Measurements from ENCODE around the gene RNF175. TPM values are rescaled to one million over a fixed set of nuclear protein-coding genes. Genes with fewer than 3 reads are reported as not detected.
A peak's percentile ranks its signal among the peaks of the same experiment; 100 is the strongest.

RNF175 gene
- total and polyA plus RNA-seq, 7 experiments from 2014 or later: 6.4 to 14.0 (median 8.9) TPM; not detected in 1

DNA sequence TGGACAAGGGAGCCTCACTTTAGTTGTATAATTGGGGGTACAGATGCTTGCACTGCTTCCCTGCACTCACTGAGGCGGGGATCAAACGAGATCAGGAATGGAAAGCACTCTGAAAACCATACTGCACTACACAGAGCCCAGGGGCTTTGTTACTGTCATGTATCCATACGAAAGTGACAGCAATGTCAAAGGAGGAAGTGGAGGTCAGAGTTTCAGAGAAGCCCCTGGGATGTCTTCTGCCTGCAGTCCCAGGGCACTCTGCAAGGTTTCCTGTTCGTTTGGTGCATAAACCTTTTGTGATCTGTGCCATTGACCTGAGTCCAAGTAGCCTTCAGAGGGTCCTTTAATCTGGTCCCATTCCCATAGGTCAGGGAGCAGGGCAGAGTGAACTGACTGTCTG, 31.2 kb downstream of the RNF175 start:
- POLR2A ChIA-PET: no interaction called here
- no peak overlapping the region for H3K4me3 Mint-ChIP-seq
- H3K4me3 ChIP-seq (ENCODE audit: low read length): no peak overlapping the region
- no peaks in the 10 kb centered on the region for H3K36me3 ChIP-seq (ENCODE audit: control insufficient read depth in 2 of 3, insufficient read depth in 3 of 3, low read length in 3 of 3)
- intact Hi-C loops (cut with micrococcal nuclease): no loop called here
- no peak for ATAC-seq
- H3K27me3 Mint-ChIP-seq: peaks cover 0 to 24% (median 0%) of the 10 kb centered on the region in 5 donors
- CTCF ChIA-PET: no interaction called here
- H3K4me1 Mint-ChIP-seq: peaks cover 0 to 5% (median 0%) of the 10 kb centered on the region in 7 donors
- H3K4me1 ChIP-seq (ENCODE audit: control insufficient read depth in 2 of 2, insufficient read depth in 2 of 2, low read length in 2 of 2): no peaks in the 10 kb centered on the region
- H3K36me3 Mint-ChIP-seq: peaks cover 0 to 16% (median 0%) of the 10 kb centered on the region in 5 donors
- H3K27ac Mint-ChIP-seq: peak overlapping the region in 1 of 9 donors; percentile 81
- no peaks in the 10 kb centered on the region for H3K27me3 ChIP-seq (ENCODE audit: control insufficient read depth in 2 of 2, insufficient read depth in 2 of 2, low read length in 2 of 2)
- no peak for DNase-seq
- no peak overlapping the region for H3K27ac ChIP-seq (ENCODE audit: low read depth, low read length)
- no peaks in the 10 kb centered on the region for H3K9me3 Mint-ChIP-seq
- no peaks in the 10 kb centered on the region for H3K9me3 ChIP-seq (ENCODE audit: control insufficient read depth in 2 of 3, low read length in 3 of 3)

- H3K36me3 Mint-ChIP-seq: peaks cover 0 to 18% (median 0%) of the 10 kb centered on the region in 5 donors
- peaks cover 0 to 5% (median 0%) of the 10 kb centered on the region in 7 donors for H3K4me1 Mint-ChIP-seq
- ChIA-PET POLR2A (no interaction called here), CTCF (no interaction called here)
- Histone ChIP-seq H3K9me3 (ENCODE audit: control insufficient read depth in 2 of 3, low read length in 3 of 3) (no peaks in the 10 kb centered on the region), H3K27me3 (ENCODE audit: control insufficient read depth in 2 of 2, insufficient read depth in 2 of 2, low read length in 2 of 2) (no peaks in the 10 kb centered on the region), H3K4me3 (ENCODE audit: low read length) (no peak overlapping the region), H3K4me1 (ENCODE audit: control insufficient read depth in 2 of 2, insufficient read depth in 2 of 2, low read length in 2 of 2) (no peaks in the 10 kb centered on the region), H3K27ac (ENCODE audit: low read depth, low read length) (no peak overlapping the region), H3K36me3 (ENCODE audit: control insufficient read depth in 2 of 3, insufficient read depth in 3 of 3, low read length in 3 of 3) (no peaks in the 10 kb centered on the region)
- intact Hi-C loops (cut with micrococcal nuclease): no loop called here
- H3K27ac Mint-ChIP-seq: no peak overlapping the region
- no peaks in the 10 kb centered on the region for H3K9me3 Mint-ChIP-seq
- no peak overlapping the region for H3K4me3 Mint-ChIP-seq
- no peak for ATAC-seq
- DNase-seq: no peak
- H3K27me3 Mint-ChIP-seq: peaks cover 0 to 21% (median 0%) of the 10 kb centered on the region in 5 donors
Observed at GRCh38 chr4:153728151-153728550, 31.7 kb downstream of the RNF175 start.

- ChIA-PET POLR2A (no interaction called here), CTCF (interaction anchor here (1.7 kb wide), 1 partner anchor 24 kb away, joined by 5 read pairs; no protein-coding TSS in a partner anchor)
- intact Hi-C loops (cut with micrococcal nuclease): no loop called here
- no peaks in the 10 kb centered on the region for H3K27me3 ChIP-seq (ENCODE audit: control insufficient read depth in 2 of 2, insufficient read depth in 2 of 2, low read length in 2 of 2)
- Mint-ChIP-seq H3K9me3 (no peaks in the 10 kb centered on the region), H3K4me3 (no peak overlapping the region), H3K27me3 (peaks cover 0 to 15% (median 0%) of the 10 kb centered on the region in 5 donors), H3K36me3 (peaks cover 0 to 29% (median 5%) of the 10 kb centered on the region in 5 donors), H3K27ac (no peak overlapping the region), H3K4me1 (peaks cover 0 to 1% (median 0%) of the 10 kb centered on the region in 7 donors)
- H3K27ac ChIP-seq (ENCODE audit: low read depth, low read length): no peak overlapping the region
- no peaks in the 10 kb centered on the region for H3K36me3 ChIP-seq (ENCODE audit: control insufficient read depth in 2 of 3, insufficient read depth in 3 of 3, low read length in 3 of 3)
- no peaks in the 10 kb centered on the region for H3K4me1 ChIP-seq (ENCODE audit: control insufficient read depth in 2 of 2, insufficient read depth in 2 of 2, low read length in 2 of 2)
- no peaks in the 10 kb centered on the region for H3K9me3 ChIP-seq (ENCODE audit: control insufficient read depth in 2 of 3, low read length in 3 of 3)
- H3K4me3 ChIP-seq (ENCODE audit: low read length): no peak overlapping the region
- no peak for DNase-seq
- ATAC-seq: no peak
Observed at GRCh38 chr4:153725831-153726154, 34.0 kb downstream of the RNF175 start.

GRCh38 chr4:153725136-153725830, 34.5 kb downstream of the RNF175 start:
- POLR2A ChIA-PET: no interaction called here
- Mint-ChIP-seq H3K4me1 (peaks cover 0 to 1% (median 0%) of the 10 kb centered on the region in 7 donors), H3K36me3 (peaks cover 0 to 33% (median 9%) of the 10 kb centered on the region in 5 donors), H3K4me3 (no peak overlapping the region), H3K27ac (no peak overlapping the region), H3K27me3 (peaks cover 0 to 15% (median 0%) of the 10 kb centered on the region in 5 donors), H3K9me3 (no peaks in the 10 kb centered on the region)
- Histone ChIP-seq H3K27ac (ENCODE audit: low read depth, low read length) (no peak overlapping the region), H3K36me3 (ENCODE audit: control insufficient read depth in 2 of 3, insufficient read depth in 3 of 3, low read length in 3 of 3) (no peaks in the 10 kb centered on the region), H3K4me1 (ENCODE audit: control insufficient read depth in 2 of 2, insufficient read depth in 2 of 2, low read length in 2 of 2) (no peaks in the 10 kb centered on the region), H3K9me3 (ENCODE audit: control insufficient read depth in 2 of 3, low read length in 3 of 3) (no peaks in the 10 kb centered on the region), H3K27me3 (ENCODE audit: control insufficient read depth in 2 of 2, insufficient read depth in 2 of 2, low read length in 2 of 2) (no peaks in the 10 kb centered on the region), H3K4me3 (ENCODE audit: low read length) (no peak overlapping the region)
- ATAC-seq (no peak), DNase-seq (no peak)
- intact Hi-C loops (cut with micrococcal nuclease): no loop called here
- CTCF ChIA-PET: interaction anchor here (1.7 kb wide), 1 partner anchor 25 kb away, joined by 5 read pairs; no protein-coding TSS in a partner anchor

- intact Hi-C loops (cut with micrococcal nuclease): no loop called here
- DNase-seq: no peak
- Mint-ChIP-seq H3K4me3 (no peak overlapping the region), H3K4me1 (peaks cover 0 to 1% (median 0%) of the 10 kb centered on the region in 7 donors), H3K36me3 (peaks cover 0 to 40% (median 9%) of the 10 kb centered on the region in 5 donors), H3K27ac (peak overlapping the region in 1 of 9 donors; percentile 68), H3K27me3 (peaks cover 0 to 15% (median 0%) of the 10 kb centered on the region in 5 donors), H3K9me3 (no peaks in the 10 kb centered on the region)
- POLR2A ChIA-PET: no interaction called here
- H3K36me3 ChIP-seq (ENCODE audit: control insufficient read depth in 2 of 3, insufficient read depth in 3 of 3, low read length in 3 of 3): no peaks in the 10 kb centered on the region
- H3K27ac ChIP-seq (ENCODE audit: low read depth, low read length): no peak overlapping the region
- no peak overlapping the region for H3K4me3 ChIP-seq (ENCODE audit: low read length)
- H3K4me1 ChIP-seq (ENCODE audit: control insufficient read depth in 2 of 2, insufficient read depth in 2 of 2, low read length in 2 of 2): no peaks in the 10 kb centered on the region
- CTCF ChIA-PET: no interaction called here
- ATAC-seq: no peak
- H3K9me3 ChIP-seq (ENCODE audit: control insufficient read depth in 2 of 3, low read length in 3 of 3): no peaks in the 10 kb centered on the region
- no peaks in the 10 kb centered on the region for H3K27me3 ChIP-seq (ENCODE audit: control insufficient read depth in 2 of 2, insufficient read depth in 2 of 2, low read length in 2 of 2)
Observed at GRCh38 chr4:153724606-153725005, 35.2 kb downstream of the RNF175 start.

DNA sequence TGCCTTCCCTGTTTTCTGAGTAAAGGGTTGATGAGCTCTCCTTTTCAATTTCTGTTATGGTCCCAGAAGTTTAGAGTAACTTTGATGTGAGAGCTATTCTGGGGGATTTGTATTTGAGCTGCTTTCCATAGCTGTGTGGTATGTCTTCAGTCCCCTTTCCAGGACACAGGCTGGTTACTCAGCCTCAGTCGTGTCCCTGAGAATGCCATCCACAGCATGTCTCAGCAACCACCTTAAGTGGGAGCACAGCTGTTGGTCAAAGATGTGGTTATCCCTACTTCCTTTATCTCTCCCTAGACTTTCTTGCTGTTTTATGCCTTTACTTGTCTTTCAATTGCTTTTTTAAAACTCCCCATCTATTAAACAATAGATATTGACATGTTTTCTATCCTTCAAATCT, 37.8 kb downstream of the RNF175 start:
- H3K4me1 Mint-ChIP-seq: no peaks in the 10 kb centered on the region
- H3K36me3 Mint-ChIP-seq: peaks cover 0 to 56% (median 30%) of the 10 kb centered on the region in 5 donors
- peaks cover 0 to 4% (median 0%) of the 10 kb centered on the region in 3 experiments for H3K9me3 ChIP-seq (ENCODE audit: control insufficient read depth in 2 of 3, low read length in 3 of 3)
- H3K27me3 ChIP-seq (ENCODE audit: control insufficient read depth in 2 of 2, insufficient read depth in 2 of 2, low read length in 2 of 2): no peaks in the 10 kb centered on the region
- no peaks in the 10 kb centered on the region for H3K4me1 ChIP-seq (ENCODE audit: control insufficient read depth in 2 of 2, insufficient read depth in 2 of 2, low read length in 2 of 2)
- ChIA-PET CTCF (interaction anchor here (0.5 kb wide), 2 partner anchors 103 to 1091 kb away, joined by 3 read pairs; no protein-coding TSS in a partner anchor), POLR2A (no interaction called here)
- no peaks in the 10 kb centered on the region for H3K36me3 ChIP-seq (ENCODE audit: control insufficient read depth in 2 of 3, insufficient read depth in 3 of 3, low read length in 3 of 3)
- no peak for DNase-seq
- intact Hi-C loops (cut with micrococcal nuclease): no loop called here
- peaks cover 0 to 20% (median 8%) of the 10 kb centered on the region in 11 donors for H3K9me3 Mint-ChIP-seq
- H3K27ac Mint-ChIP-seq: no peak overlapping the region
- no peak overlapping the region for H3K4me3 ChIP-seq (ENCODE audit: low read length)
- H3K27ac ChIP-seq (ENCODE audit: low read depth, low read length): no peak overlapping the region
- no peak for ATAC-seq
- no peak overlapping the region for H3K4me3 Mint-ChIP-seq
- H3K27me3 Mint-ChIP-seq: peaks cover 0 to 13% (median 0%) of the 10 kb centered on the region in 5 donors
